ENCODE data around the gene TRPC6.

DNA sequence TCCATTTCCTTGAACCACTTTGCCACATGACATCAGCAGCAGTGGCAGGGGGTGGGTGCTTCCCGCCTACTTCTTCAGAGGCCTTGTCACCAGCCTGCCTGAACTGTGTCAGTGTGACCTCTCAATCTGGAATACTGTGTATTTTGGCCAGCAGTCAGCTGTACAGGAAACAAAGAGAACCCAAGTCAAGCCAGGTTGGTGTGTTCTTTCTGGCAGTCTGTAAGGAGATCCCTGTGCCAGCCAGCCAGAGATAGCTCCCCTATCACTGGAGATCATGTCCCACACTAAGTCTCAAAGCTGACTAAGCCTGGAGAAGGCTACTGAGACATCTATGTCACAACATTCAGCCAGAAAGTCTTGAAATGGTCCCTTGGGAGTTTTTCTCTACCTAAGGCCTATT is 142.1 kb downstream of the TRPC6 start:
- TF ChIP-seq, protein P1, sequence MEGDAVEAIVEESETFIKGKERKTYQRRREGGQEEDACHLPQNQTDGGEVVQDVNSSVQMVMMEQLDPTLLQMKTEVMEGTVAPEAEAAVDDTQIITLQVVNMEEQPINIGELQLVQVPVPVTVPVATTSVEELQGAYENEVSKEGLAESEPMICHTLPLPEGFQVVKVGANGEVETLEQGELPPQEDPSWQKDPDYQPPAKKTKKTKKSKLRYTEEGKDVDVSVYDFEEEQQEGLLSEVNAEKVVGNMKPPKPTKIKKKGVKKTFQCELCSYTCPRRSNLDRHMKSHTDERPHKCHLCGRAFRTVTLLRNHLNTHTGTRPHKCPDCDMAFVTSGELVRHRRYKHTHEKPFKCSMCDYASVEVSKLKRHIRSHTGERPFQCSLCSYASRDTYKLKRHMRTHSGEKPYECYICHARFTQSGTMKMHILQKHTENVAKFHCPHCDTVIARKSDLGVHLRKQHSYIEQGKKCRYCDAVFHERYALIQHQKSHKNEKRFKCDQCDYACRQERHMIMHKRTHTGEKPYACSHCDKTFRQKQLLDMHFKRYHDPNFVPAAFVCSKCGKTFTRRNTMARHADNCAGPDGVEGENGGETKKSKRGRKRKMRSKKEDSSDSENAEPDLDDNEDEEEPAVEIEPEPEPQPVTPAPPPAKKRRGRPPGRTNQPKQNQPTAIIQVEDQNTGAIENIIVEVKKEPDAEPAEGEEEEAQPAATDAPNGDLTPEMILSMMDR (IDR thresholded peaks at IDR 0.05), result no peak
- TF ChIP-seq POLR2A (IDR thresholded peaks at IDR 0.05), result no peak

Data from right lobe of liver (tissue), 4 donors.